CD4-positive, alpha-beta memory T cell (primary cell): Measurements from ENCODE around the gene MBLAC2. TPM values are rescaled to one million over a fixed set of nuclear protein-coding genes. Genes with fewer than 3 reads are reported as not detected.
A peak's percentile ranks its signal among the peaks of the same experiment; 100 is the strongest.

Experiments
- CTCF ChIA-PET: fragments of 350-600 bp; sonication (Branson Sonifier 250); formaldehyde crosslinking; loops from one replicate; lab custom pipeline; 2021; ENCODE audit warnings: inconsistent platforms; ENCODE audit not compliant: partially characterized antibody; lab: Charles Lee
- POLR2A ChIA-PET: fragments of 350-600 bp; sonication (Branson Sonifier 250); formaldehyde crosslinking; loops from one replicate; lab custom pipeline; 2021; ENCODE audit not compliant: partially characterized antibody; lab: Charles Lee
- DNase-seq, 5 donors: peaks; one replicate each; pipeline versions ENCODE4 v3.0.0 to v3.0.0-alpha.2; 2020 to 2022; ENCODE audit warnings: mixed read lengths in 1 of 5
- H3K27ac ChIP-seq: one replicate; pipeline ENCODE4 v1.7.0; 2013; ENCODE audit warnings: low read depth, low read length
- H3K27me3 ChIP-seq: 2 replicates; pipeline ENCODE4 v1.7.0; 2013; ENCODE audit warnings: mild to moderate bottlenecking, low read length, moderate library complexity; ENCODE audit not compliant: insufficient read depth
- H3K36me3 ChIP-seq: 2 replicates; pipeline ENCODE4 v1.7.0; 2013; ENCODE audit warnings: mild to moderate bottlenecking, low read length, moderate library complexity; ENCODE audit not compliant: insufficient read depth
- H3K4me1 ChIP-seq: 2 replicates; pipeline ENCODE4 v1.7.0; 2013; ENCODE audit warnings: mild to moderate bottlenecking, low read length, moderate library complexity; ENCODE audit not compliant: insufficient read depth
- H3K4me3 ChIP-seq, 2 donors: one replicate each; pipeline ENCODE4 v1.7.0; 2013; ENCODE audit warnings: low read length in 2 of 2, mild to moderate bottlenecking in 1 of 2
- H3K9me3 ChIP-seq, 2 donors: one replicate each; pipeline ENCODE4 v1.7.0; 2013; ENCODE audit warnings: low read length in 2 of 2, control low read depth in 1 of 2; ENCODE audit not compliant: control insufficient read depth in 1 of 2
- H3K27ac Mint-ChIP-seq, 7 donors: one replicate each; pipeline ENCODE4 v1.8.0; 2020 to 2021; ENCODE audit warnings: mixed read lengths in 7 of 7, mild to moderate bottlenecking in 6 of 7, inconsistent platforms in 3 of 7, moderate library complexity in 3 of 7
- H3K27me3 Mint-ChIP-seq, 2 donors: one replicate each; pipeline ENCODE4 v1.8.0; 2020 to 2021; ENCODE audit warnings: mixed read lengths in 2 of 2
- H3K36me3 Mint-ChIP-seq, 2 donors: one replicate each; pipeline ENCODE4 v1.8.0; 2020 to 2021; ENCODE audit warnings: mixed read lengths in 2 of 2, inconsistent platforms in 1 of 2, mild to moderate bottlenecking in 1 of 2
- H3K4me1 Mint-ChIP-seq, 4 donors: one replicate each; pipeline ENCODE4 v1.8.0; 2020 to 2021; ENCODE audit warnings: mixed read lengths in 4 of 4, mild to moderate bottlenecking in 1 of 4
- H3K4me3 Mint-ChIP-seq, 8 donors: one replicate each; pipeline ENCODE4 v1.8.0; 2020 to 2021; ENCODE audit warnings: mixed read lengths in 8 of 8, mild to moderate bottlenecking in 7 of 8, moderate library complexity in 6 of 8, inconsistent platforms in 3 of 8
- H3K9me3 Mint-ChIP-seq, 8 donors: one replicate each; pipeline ENCODE4 v1.8.0; 2020 to 2021; ENCODE audit warnings: mixed read lengths in 8 of 8, mild to moderate bottlenecking in 5 of 8, inconsistent platforms in 3 of 8, moderate library complexity in 1 of 8
- intact Hi-C: fragments of 100-400 bp; cut with micrococcal nuclease; formaldehyde crosslinking; loops from one replicate; pipeline ENCODE4 v1.15.1; 2023
- polyA plus RNA-seq, 2 donors: library from polyadenylated mRNA; unstranded; fragments of 300-500 nt; fragmentation: Illumina TruSeq; gene quantifications; one replicate each; pipeline ENCODE4 v1.2.3, GENCODE V29; 2021
- total RNA-seq, 2 experiments: library from RNA; stranded (reverse); gene quantifications; one replicate each; pipeline ENCODE4 v1.2.3, GENCODE V29; 2021

MBLAC2 gene
- total and polyA plus RNA-seq, 4 experiments from 2014 or later = 1.9 to 16.1 (median 9.8) TPM

GRCh38 chr5:90408571-90409317 lies 65.8 kb downstream of the MBLAC2 start:
- POLR2A ChIA-PET = interaction anchor here (0.5 to 3.6 kb wide), 7 partner anchors 22 to 975 kb away, joined by 3 to 72 read pairs (median 21); partner anchors contain the start of genes ARRDC3, LYSMD3, MBLAC2 and POLR3G
- H3K4me3 ChIP-seq = peak overlapping the region; percentile 90 to 99
- no peak for DNase-seq

More at GRCh38 chr5:90408571-90409317, 65.8 kb downstream of the MBLAC2 start:
- Histone ChIP-seq H3K36me3 (peaks cover 6% of the 10 kb centered on the region), H3K27ac (peak overlapping the region; percentile 89), H3K27me3 (no peaks in the 10 kb centered on the region), H3K9me3 (no peaks in the 10 kb centered on the region), H3K4me1 (peaks cover 20% of the 10 kb centered on the region)
- Mint-ChIP-seq H3K27me3 (no peaks in the 10 kb centered on the region), H3K36me3 (peaks cover 18 to 20% of the 10 kb centered on the region in 2 donors), H3K4me1 (peaks cover 11 to 17% (median 12%) of the 10 kb centered on the region in 4 donors), H3K27ac (no peak overlapping the region), H3K9me3 (no peaks in the 10 kb centered on the region), H3K4me3 (peak overlapping the region in 1 of 8 donors; percentile 51)
- CTCF ChIA-PET = interaction anchor here (1.1 to 2.9 kb wide), 3 partner anchors 23 to 1681 kb away, joined by 4 to 24 read pairs (median 7); partner anchors contain the start of gene LYSMD3
- intact Hi-C loops = loop anchor here (1.0 kb wide), 3 partner anchors 31 to 121 kb away; partner anchors contain the start of genes LYSMD3, MBLAC2 and POLR3G

Other genes with a start within 250 kb of the MBLAC2 start
- gene CETN3, start 65.0 kb downstream of the MBLAC2 start, total RNA-seq = 10 to 100 TPM; 15.9 to 22.1 TPM
- gene CETN3, start 65.0 kb downstream of the MBLAC2 start, polyA plus RNA-seq = 10 to 100 TPM; 13.4 to 20.8 TPM
- gene POLR3G, start 93 bp upstream of the MBLAC2 start, total RNA-seq = 1 to 10 TPM; 1.2 to 1.5 TPM
- 1 to 10 TPM; 1.4 to 2.2 TPM for gene POLR3G, start 93 bp upstream of the MBLAC2 start, polyA plus RNA-seq
- 10 to 100 TPM; 30.1 to 30.9 TPM for gene LYSMD3, start 54.8 kb upstream of the MBLAC2 start, total RNA-seq
- 10 to 100 TPM; 11.7 to 14.7 TPM for gene LYSMD3, start 54.8 kb upstream of the MBLAC2 start, polyA plus RNA-seq
- gene ADGRV1, start 84.0 kb upstream of the MBLAC2 start, total RNA-seq = under 1 TPM; 0.09 to 0.22 TPM
- not detected for gene ADGRV1, start 84.0 kb upstream of the MBLAC2 start, polyA plus RNA-seq